WTC11 (cell line): ENCODE results near the gene ABHD18. TPM values are rescaled to one million over a fixed set of nuclear protein-coding genes. Genes with fewer than 3 reads are reported as not detected.
"Not testable (repeated sequence)": the region's sequence is repeated elsewhere in the genome, so short reads cannot be mapped to it uniquely, and the experiment has no call there.

Experiments used
- ATAC-seq: fragments of 200-7000 bp; cut with Tn5 transposase; 2 replicates; pipeline ENCODE4 v1.10.0; 2021; ENCODE audit warnings: mild to moderate bottlenecking, moderate library complexity
- CTCF ChIA-PET: fragments of 300-600 bp; sonication (Branson Sonifier 250); formaldehyde crosslinking; loops from one replicate; lab custom pipeline; 2021; ENCODE audit warnings: antibody characterized with exemption; lab: Charles Lee
- POLR2A ChIA-PET: fragments of 350-600 bp; sonication (Branson Sonifier 250); formaldehyde crosslinking; loops from one replicate; lab custom pipeline; 2021; ENCODE audit warnings: antibody characterized with exemption; lab: Charles Lee
- DNase-seq: peaks from one replicate; pipeline ENCODE4 v3.0.0; 2021; ENCODE audit warnings: low spot score
- H3K27ac Mint-ChIP-seq: 2 replicates; pipeline ENCODE4 v1.8.0; 2021; ENCODE audit warnings: mixed read lengths
- H3K27me3 Mint-ChIP-seq: 2 replicates; pipeline ENCODE4 v1.8.0; 2021; ENCODE audit warnings: low read depth, mild to moderate bottlenecking, moderate library complexity, mixed read lengths
- H3K36me3 Mint-ChIP-seq: 2 replicates; pipeline ENCODE4 v1.8.0; 2021; ENCODE audit warnings: mixed read lengths
- H3K4me1 Mint-ChIP-seq: 2 replicates; pipeline ENCODE4 v1.8.0; 2022; ENCODE audit warnings: mixed read lengths
- H3K4me3 Mint-ChIP-seq: 2 replicates; pipeline ENCODE4 v1.8.0; 2021; ENCODE audit warnings: mild to moderate bottlenecking, moderate library complexity, mixed read lengths
- H3K9me3 Mint-ChIP-seq: 2 replicates; pipeline ENCODE4 v1.8.0; 2021; ENCODE audit warnings: mixed read lengths
- ATF6 ChIP-seq: sonication (generic); formaldehyde crosslinking; IDR thresholded peaks from 2 replicates; pipeline ENCODE4 v1.8.1; 2023; ENCODE audit warnings: mild to moderate bottlenecking, missing genetic modification reagents
- FOXP1 ChIP-seq: sonication (generic); formaldehyde crosslinking; IDR thresholded peaks from 2 replicates; pipeline ENCODE4 v1.8.0; 2022; ENCODE audit warnings: missing genetic modification reagents, mild to moderate bottlenecking, moderate library complexity, borderline replicate concordance
- MYBL2 ChIP-seq: sonication (generic); formaldehyde crosslinking; IDR thresholded peaks from 2 replicates; pipeline ENCODE4 v1.8.1; 2023; ENCODE audit warnings: mild to moderate bottlenecking, moderate library complexity, missing genetic modification reagents
- NFYB ChIP-seq: sonication (generic); formaldehyde crosslinking; conservative IDR thresholded peaks from 2 replicates; pipeline ENCODE4 v1.8.0; 2022; ENCODE audit warnings: low read depth, missing genetic modification reagents
- NR2C2 ChIP-seq: sonication (generic); formaldehyde crosslinking; IDR thresholded peaks from 2 replicates; pipeline ENCODE4 v1.8.0; 2022; ENCODE audit warnings: mild to moderate bottlenecking, missing genetic modification reagents
- TEAD4 ChIP-seq: sonication (generic); formaldehyde crosslinking; IDR thresholded peaks from 2 replicates; pipeline ENCODE4 v1.8.0; 2022; ENCODE audit warnings: mild to moderate bottlenecking, missing genetic modification reagents
- TP53 ChIP-seq: sonication (generic); formaldehyde crosslinking; IDR thresholded peaks from 2 replicates; pipeline ENCODE4 v1.8.1; 2023; ENCODE audit warnings: mild to moderate bottlenecking, missing genetic modification reagents
- USF1 ChIP-seq: sonication (generic); formaldehyde crosslinking; IDR thresholded peaks from 2 replicates; pipeline ENCODE4 v1.8.0; 2022; ENCODE audit warnings: mild to moderate bottlenecking, missing genetic modification reagents
- ZNF423 ChIP-seq: fragments of 250-450 bp; sonication (Bioruptor Pico); IDR thresholded peaks from 2 replicates; pipeline ENCODE4 v2.1.2; 2022; ENCODE audit warnings: mild to moderate bottlenecking, moderate library complexity
- total RNA-seq: library from RNA; stranded (reverse); gene quantifications from 3 replicates; pipeline ENCODE4 v1.2.3, GENCODE V29; 2021
- TF ChIP-seq, protein P1 (sequence below): sonication (generic); formaldehyde crosslinking; IDR thresholded peaks from 2 replicates; pipeline ENCODE4 v1.8.1; 2023; ENCODE audit warnings: mild to moderate bottlenecking, missing genetic modification reagents, borderline replicate concordance
- TF ChIP-seq, protein P2 (sequence below): sonication (generic); formaldehyde crosslinking; IDR thresholded peaks from 2 replicates; pipeline ENCODE4 v1.8.0; 2023; ENCODE audit warnings: mild to moderate bottlenecking, missing genetic modification reagents
- TF ChIP-seq, protein P3 (sequence below): sonication (generic); formaldehyde crosslinking; IDR thresholded peaks from 2 replicates; pipeline ENCODE4 v1.8.1; 2022; ENCODE audit warnings: low read depth, mild to moderate bottlenecking, moderate library complexity, missing genetic modification reagents, borderline replicate concordance
- TF ChIP-seq, protein P4 (sequence below): sonication (generic); formaldehyde crosslinking; IDR thresholded peaks from 2 replicates; pipeline ENCODE4 v1.8.1; 2022; ENCODE audit warnings: mild to moderate bottlenecking, moderate library complexity, missing genetic modification reagents
- TF ChIP-seq, protein P5 (sequence below): sonication (generic); formaldehyde crosslinking; IDR thresholded peaks from 2 replicates; pipeline ENCODE4 v1.8.1; 2023; ENCODE audit warnings: mild to moderate bottlenecking, missing genetic modification reagents, moderate library complexity

ABHD18 gene
- total RNA-seq, 1 experiment from 2014 or later: 15.9 TPM

DNA sequence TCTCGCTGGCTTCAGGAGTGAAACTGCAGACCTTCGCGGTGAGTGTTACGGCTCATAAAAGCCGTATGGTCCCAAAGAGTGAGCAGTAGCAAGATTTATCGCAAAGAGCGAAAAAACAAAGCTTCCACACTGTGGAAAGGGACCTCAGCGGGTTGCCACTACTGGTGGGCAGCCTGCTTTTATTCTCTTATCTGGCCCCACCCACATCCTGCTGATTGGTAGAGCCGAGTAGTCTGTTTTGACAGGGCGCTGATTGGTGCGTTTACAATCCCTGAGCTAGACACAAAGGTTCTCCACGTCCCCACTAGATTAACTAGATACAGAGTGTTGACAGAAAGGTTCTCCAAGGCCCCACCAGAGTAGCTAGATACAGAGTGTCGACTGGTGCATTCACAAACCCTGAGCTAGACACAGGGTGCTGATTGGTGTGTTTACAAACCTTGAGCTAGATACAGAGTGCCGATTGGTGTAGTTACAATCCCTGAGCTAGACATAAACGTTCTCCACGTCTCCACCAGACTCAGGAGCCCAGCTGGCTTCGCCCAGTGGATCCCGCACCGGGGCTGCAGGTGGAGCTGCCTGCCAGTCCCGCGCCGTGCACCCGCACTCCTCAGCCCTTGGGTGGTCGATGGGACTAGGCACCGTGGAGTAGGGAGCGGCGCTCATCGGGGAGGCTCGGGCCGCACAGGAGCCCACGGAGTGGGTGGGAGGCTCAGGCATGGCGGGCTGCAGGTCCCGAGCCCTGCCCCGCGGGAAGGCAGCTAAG is 1.4 kb upstream of the ABHD18 start:
- H3K9me3 Mint-ChIP-seq, ATAC-seq, DNase-seq, H3K27me3 Mint-ChIP-seq: not testable (repeated sequence)
- Mint-ChIP-seq H3K27ac (peak overlapping the region; percentile 84; the same call in 1 of the 2 replicates), H3K36me3 (peaks cover 11% of the 10 kb centered on the region), H3K4me1 (peaks cover 14% of the 10 kb centered on the region), H3K4me3 (peak overlapping the region; percentile 76)
- ChIA-PET POLR2A (interaction anchor here (0.7 to 2.8 kb wide), 3 partner anchors 51 to 97 kb away, joined by 3 to 53 read pairs (median 11); partner anchors contain the start of gene LARP1B), CTCF (interaction anchor here (1.4 to 2.6 kb wide), 2 partner anchors 87 to 102 kb away, joined by 4 to 35 read pairs; no protein-coding TSS in a partner anchor)
- peak; percentile 68 for TF ChIP-seq NFYB (CRISPR knock-in tag)

DNA sequence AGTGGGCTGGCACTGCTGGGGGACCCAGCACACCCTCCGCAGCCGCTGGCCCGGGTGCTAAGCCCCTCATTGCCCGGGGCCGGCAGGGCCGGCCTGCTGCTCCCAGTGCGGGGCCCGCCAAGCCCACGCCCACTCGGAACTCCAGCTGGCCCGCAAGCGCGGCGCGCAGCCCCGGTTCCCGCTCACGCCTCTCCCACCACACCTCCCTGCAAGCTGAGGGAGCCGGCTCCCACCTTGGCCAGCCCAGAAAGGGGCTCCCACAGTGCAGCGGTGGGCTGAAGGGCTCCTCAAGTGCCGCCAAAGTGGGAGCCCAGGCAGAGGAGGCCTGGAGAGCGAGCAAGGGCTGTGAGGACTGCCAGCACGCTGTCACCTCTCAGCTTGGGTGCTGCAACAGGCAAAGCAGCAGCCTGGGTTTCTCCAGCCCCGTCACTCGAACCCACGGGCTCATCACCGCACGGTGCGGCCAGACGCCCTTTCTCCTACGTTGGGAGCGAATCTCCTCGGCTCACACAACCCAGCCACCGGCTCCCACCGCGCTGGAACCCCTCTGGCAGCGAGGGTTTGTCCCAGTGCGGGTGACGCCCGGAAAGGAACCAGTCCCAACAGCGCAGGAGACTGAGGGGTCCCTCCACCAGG is 662 bp upstream of the ABHD18 start:
- H3K27me3 Mint-ChIP-seq, DNase-seq, H3K9me3 Mint-ChIP-seq: not testable (repeated sequence)
- peak; percentile 10; the same call in 1 of the 2 replicates for ATAC-seq
- peaks cover 11% of the 10 kb centered on the region for H3K36me3 Mint-ChIP-seq
- CTCF ChIA-PET: interaction anchor here (0.8 to 2.6 kb wide), 9 partner anchors 31 to 182 kb away, joined by 3 to 35 read pairs (median 4); partner anchors contain the start of gene HSPA4L
- H3K27ac Mint-ChIP-seq: peak overlapping the region; percentile 97
- POLR2A ChIA-PET: interaction anchor here (0.7 to 2.8 kb wide), 8 partner anchors 51 to 183 kb away, joined by 3 to 53 read pairs (median 6); partner anchors contain the start of genes HSPA4L, LARP1B and PLK4
- H3K4me3 Mint-ChIP-seq: peak overlapping the region; percentile 91
- H3K4me1 Mint-ChIP-seq: peaks cover 14% of the 10 kb centered on the region
- TF ChIP-seq FOXP1 (CRISPR knock-in tag) (peak; percentile 56; the same call in 1 of the 2 replicates), TP53 (CRISPR knock-in tag) (0 out of 2 replicates have a peak, but pooled peaks have one; percentile 28)
- TF ChIP-seq, protein P1, sequence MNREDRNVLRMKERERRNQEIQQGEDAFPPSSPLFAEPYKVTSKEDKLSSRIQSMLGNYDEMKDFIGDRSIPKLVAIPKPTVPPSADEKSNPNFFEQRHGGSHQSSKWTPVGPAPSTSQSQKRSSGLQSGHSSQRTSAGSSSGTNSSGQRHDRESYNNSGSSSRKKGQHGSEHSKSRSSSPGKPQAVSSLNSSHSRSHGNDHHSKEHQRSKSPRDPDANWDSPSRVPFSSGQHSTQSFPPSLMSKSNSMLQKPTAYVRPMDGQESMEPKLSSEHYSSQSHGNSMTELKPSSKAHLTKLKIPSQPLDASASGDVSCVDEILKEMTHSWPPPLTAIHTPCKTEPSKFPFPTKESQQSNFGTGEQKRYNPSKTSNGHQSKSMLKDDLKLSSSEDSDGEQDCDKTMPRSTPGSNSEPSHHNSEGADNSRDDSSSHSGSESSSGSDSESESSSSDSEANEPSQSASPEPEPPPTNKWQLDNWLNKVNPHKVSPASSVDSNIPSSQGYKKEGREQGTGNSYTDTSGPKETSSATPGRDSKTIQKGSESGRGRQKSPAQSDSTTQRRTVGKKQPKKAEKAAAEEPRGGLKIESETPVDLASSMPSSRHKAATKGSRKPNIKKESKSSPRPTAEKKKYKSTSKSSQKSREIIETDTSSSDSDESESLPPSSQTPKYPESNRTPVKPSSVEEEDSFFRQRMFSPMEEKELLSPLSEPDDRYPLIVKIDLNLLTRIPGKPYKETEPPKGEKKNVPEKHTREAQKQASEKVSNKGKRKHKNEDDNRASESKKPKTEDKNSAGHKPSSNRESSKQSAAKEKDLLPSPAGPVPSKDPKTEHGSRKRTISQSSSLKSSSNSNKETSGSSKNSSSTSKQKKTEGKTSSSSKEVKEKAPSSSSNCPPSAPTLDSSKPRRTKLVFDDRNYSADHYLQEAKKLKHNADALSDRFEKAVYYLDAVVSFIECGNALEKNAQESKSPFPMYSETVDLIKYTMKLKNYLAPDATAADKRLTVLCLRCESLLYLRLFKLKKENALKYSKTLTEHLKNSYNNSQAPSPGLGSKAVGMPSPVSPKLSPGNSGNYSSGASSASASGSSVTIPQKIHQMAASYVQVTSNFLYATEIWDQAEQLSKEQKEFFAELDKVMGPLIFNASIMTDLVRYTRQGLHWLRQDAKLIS (CRISPR knock-in tag): peak; percentile 12; the same call in 1 of the 2 replicates

DNA sequence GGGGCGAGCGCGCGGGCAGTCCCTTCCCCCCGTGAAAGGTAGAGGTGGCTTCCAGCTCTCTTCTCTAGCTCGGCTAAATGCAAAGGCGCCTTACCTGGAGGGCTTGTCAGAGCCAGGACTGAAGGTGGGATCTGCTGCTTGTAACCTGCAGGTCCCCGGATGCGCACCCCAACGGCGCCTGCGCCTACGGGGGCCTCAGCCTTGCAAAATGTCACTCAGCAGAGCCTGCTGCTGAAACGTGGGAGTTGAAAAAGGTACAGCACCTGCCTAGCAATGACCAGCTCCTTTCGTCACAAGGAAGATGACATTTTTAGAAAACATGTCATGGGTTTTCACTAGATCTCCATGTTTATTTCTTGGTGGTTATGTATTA is 583 bp downstream of the ABHD18 start:
- ChIA-PET CTCF (interaction anchor here (0.5 to 2.6 kb wide), 16 partner anchors 8 to 184 kb away, joined by 3 to 35 read pairs (median 4); partner anchors contain the start of genes HSPA4L, LARP1B and PLK4), POLR2A (interaction anchor here (0.6 to 2.8 kb wide), 10 partner anchors 80 to 184 kb away, joined by 3 to 53 read pairs (median 4); partner anchors contain the start of genes HSPA4L, LARP1B and PLK4)
- H3K27ac Mint-ChIP-seq: peak overlapping the region; percentile 97
- H3K4me3 Mint-ChIP-seq: peak overlapping the region; percentile 91
- H3K9me3 Mint-ChIP-seq: no peaks in the 10 kb centered on the region
- no peaks in the 10 kb centered on the region for H3K27me3 Mint-ChIP-seq
- H3K4me1 Mint-ChIP-seq: peaks cover 14% of the 10 kb centered on the region
- peaks cover 11% of the 10 kb centered on the region for H3K36me3 Mint-ChIP-seq
- ATAC-seq (peak; percentile 35), DNase-seq (peak; percentile 58)
- TF ChIP-seq ATF6 (CRISPR knock-in tag) (no peak), NR2C2 (CRISPR knock-in tag) (no peak), MYBL2 (CRISPR knock-in tag) (no peak), USF1 (no peak), TEAD4 (CRISPR knock-in tag) (0 out of 2 replicates have a peak, but pooled peaks have one; percentile 20), ZNF423 (CRISPR knock-in tag) (no peak)
- TF ChIP-seq, protein P2, sequence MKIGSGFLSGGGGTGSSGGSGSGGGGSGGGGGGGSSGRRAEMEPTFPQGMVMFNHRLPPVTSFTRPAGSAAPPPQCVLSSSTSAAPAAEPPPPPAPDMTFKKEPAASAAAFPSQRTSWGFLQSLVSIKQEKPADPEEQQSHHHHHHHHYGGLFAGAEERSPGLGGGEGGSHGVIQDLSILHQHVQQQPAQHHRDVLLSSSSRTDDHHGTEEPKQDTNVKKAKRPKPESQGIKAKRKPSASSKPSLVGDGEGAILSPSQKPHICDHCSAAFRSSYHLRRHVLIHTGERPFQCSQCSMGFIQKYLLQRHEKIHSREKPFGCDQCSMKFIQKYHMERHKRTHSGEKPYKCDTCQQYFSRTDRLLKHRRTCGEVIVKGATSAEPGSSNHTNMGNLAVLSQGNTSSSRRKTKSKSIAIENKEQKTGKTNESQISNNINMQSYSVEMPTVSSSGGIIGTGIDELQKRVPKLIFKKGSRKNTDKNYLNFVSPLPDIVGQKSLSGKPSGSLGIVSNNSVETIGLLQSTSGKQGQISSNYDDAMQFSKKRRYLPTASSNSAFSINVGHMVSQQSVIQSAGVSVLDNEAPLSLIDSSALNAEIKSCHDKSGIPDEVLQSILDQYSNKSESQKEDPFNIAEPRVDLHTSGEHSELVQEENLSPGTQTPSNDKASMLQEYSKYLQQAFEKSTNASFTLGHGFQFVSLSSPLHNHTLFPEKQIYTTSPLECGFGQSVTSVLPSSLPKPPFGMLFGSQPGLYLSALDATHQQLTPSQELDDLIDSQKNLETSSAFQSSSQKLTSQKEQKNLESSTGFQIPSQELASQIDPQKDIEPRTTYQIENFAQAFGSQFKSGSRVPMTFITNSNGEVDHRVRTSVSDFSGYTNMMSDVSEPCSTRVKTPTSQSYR: no peak
- TF ChIP-seq, protein P3, sequence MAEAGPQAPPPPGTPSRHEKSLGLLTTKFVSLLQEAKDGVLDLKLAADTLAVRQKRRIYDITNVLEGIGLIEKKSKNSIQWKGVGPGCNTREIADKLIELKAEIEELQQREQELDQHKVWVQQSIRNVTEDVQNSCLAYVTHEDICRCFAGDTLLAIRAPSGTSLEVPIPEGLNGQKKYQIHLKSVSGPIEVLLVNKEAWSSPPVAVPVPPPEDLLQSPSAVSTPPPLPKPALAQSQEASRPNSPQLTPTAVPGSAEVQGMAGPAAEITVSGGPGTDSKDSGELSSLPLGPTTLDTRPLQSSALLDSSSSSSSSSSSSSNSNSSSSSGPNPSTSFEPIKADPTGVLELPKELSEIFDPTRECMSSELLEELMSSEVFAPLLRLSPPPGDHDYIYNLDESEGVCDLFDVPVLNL: no peak
- TF ChIP-seq, protein P4, sequence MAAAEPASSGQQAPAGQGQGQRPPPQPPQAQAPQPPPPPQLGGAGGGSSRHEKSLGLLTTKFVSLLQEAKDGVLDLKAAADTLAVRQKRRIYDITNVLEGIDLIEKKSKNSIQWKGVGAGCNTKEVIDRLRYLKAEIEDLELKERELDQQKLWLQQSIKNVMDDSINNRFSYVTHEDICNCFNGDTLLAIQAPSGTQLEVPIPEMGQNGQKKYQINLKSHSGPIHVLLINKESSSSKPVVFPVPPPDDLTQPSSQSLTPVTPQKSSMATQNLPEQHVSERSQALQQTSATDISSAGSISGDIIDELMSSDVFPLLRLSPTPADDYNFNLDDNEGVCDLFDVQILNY (CRISPR knock-in tag): peak; percentile 24; the same call in 1 of the 2 replicates
- TF ChIP-seq, protein P5, sequence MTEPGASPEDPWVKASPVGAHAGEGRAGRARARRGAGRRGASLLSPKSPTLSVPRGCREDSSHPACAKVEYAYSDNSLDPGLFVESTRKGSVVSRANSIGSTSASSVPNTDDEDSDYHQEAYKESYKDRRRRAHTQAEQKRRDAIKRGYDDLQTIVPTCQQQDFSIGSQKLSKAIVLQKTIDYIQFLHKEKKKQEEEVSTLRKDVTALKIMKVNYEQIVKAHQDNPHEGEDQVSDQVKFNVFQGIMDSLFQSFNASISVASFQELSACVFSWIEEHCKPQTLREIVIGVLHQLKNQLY: no peak
